GM13976 (cell line): ENCODE data around the gene BHLHA9.

Experiments used
- DNase-seq: peaks from one replicate; pipeline ENCODE4 v3.0.0; 2012; ENCODE audit warnings: low spot score
- in situ Hi-C: fragments of 300-500 bp; cut with MboI; formaldehyde crosslinking; loops from one replicate; pipeline ENCODE4 v1.12.0; 2022; ENCODE audit warnings: low sequenced_read_pairs, mixed read lengths, inconsistent platforms; ENCODE audit not compliant: unreplicated experiment
- TF ChIP-seq, protein P1 (sequence below): IDR thresholded peaks from 2 replicates; pipeline ENCODE4 v1.5.1; 2012; ENCODE audit warnings: borderline replicate concordance, mild to moderate bottlenecking; ENCODE audit not compliant: insufficient read depth; ENCODE audit errors: extremely low read depth, missing control alignments, control extremely low read depth

Gene BHLHA9

GRCh38 chr17:1227365-1227764 is 42.9 kb upstream of the BHLHA9 start:
- DNase-seq, result no peak
- TF ChIP-seq, protein P1, sequence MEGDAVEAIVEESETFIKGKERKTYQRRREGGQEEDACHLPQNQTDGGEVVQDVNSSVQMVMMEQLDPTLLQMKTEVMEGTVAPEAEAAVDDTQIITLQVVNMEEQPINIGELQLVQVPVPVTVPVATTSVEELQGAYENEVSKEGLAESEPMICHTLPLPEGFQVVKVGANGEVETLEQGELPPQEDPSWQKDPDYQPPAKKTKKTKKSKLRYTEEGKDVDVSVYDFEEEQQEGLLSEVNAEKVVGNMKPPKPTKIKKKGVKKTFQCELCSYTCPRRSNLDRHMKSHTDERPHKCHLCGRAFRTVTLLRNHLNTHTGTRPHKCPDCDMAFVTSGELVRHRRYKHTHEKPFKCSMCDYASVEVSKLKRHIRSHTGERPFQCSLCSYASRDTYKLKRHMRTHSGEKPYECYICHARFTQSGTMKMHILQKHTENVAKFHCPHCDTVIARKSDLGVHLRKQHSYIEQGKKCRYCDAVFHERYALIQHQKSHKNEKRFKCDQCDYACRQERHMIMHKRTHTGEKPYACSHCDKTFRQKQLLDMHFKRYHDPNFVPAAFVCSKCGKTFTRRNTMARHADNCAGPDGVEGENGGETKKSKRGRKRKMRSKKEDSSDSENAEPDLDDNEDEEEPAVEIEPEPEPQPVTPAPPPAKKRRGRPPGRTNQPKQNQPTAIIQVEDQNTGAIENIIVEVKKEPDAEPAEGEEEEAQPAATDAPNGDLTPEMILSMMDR, result no peak
- in situ Hi-C loops, result no loop called here

GRCh38 chr17:1227917-1228780 is 42.1 kb upstream of the BHLHA9 start:
- in situ Hi-C loops, result no loop called here
- peak; percentile 84 for DNase-seq
- TF ChIP-seq, protein P1, result no peak

- TF ChIP-seq, protein P1, result no peak
- peak; percentile 67 for DNase-seq
- in situ Hi-C loops, result no loop called here
These were observed 41.4 kb upstream of the BHLHA9 start for GRCh38 chr17:1228781-1229348.

DNA sequence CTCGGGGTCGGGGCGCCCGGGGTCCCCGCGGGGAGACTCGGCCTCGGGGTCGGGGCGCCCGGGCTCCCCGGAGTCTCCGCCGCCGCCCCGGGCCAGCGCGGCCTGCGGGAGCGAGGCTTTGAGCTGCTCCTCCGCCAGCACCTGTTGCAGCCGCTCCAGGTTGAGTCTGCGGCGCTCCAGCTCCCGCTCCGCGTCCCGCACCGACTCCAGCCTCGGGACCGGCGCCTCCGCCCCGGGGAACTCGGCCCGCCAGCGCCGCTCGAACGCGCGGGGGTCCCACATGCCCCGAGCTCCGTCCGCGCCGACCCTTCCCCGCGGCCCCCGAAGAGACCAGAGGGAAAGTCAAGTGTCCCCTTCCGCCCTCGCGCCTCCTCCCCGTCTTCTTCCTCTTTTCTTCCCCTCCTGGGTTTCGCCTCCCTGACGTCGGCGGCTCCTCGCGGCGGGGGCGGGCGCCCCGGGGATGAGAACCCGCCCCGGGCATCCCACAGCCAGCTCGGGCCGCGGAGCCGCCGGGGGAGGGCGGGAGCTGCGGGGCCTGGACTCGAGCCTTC is 40.8 kb upstream of the BHLHA9 start:
- peak; percentile 95 for DNase-seq
- in situ Hi-C loops, result no loop called here
- TF ChIP-seq, protein P1, result no peak

DNA sequence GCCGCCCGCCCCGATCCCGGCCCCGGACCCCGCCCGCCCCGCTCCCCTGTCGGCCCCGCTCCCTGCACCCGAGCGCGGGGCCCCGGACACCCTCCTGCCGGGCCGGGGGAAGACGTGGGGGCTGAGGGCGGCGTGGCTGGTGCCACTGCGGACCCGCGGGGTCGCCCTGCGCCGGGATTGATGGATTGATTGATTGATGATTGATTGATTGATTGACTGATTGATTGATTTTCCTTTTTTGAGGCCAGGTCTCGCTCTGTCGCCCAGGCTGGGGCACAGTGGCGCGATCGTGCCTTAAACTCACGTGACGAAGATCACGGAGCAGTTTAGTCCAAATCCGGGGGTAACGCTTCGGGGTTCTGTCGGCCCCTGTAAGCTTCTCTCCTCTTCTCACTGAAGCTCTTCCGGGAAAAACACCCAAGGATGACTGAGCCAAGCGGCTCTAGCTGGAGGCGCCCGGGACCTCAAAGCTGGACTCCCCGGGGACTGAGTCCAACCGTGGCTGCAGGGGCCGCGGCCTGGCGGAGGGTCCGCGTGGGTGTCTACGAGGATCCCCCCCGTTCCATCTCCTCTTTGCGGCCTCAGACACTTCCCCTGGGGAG is 40.2 kb upstream of the BHLHA9 start:
- DNase-seq, result peak; percentile 53
- TF ChIP-seq, protein P1, result no peak
- in situ Hi-C loops, result no loop called here

DNA sequence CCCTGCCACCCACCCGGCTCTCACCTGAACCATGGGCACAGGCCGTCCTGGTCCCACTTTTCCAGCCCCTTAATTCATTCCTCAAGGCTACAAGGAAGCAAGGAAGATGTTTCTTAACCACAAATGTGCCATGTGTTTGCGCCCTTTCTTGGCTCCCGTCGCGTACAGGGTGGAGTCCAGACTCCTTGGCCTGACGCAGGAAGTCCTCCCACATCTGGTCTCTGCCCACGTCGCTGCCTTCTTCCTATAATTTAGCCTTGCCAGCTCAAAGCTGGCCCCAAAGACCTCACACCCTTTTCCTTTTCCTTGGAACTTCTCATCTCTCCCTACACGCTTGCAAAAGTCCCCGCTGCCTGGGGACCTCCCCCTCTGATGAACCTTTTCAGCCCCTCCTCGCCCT is 38.8 kb upstream of the BHLHA9 start:
- no peak for DNase-seq
- TF ChIP-seq, protein P1, result no peak
- in situ Hi-C loops, result no loop called here
